Measurements from ENCODE around the gene KLHL11.

- TF ChIP-seq NFIC (IDR thresholded peaks at IDR 0.05) (no peak), RB1 (IDR thresholded peaks at IDR 0.05; ENCODE audit: low read depth) (no peak), EZH2 (IDR thresholded peaks at IDR 0.05; ENCODE audit: borderline replicate concordance, low read depth, low read length) (no peak)
Observed at GRCh38 chr17:41823580-41823979, 41.6 kb downstream of the KLHL11 start.

Data from K562 (cell line).